NCI-H345 treated with DMSO at 0.1 percent for 48 hours (cell line): ENCODE results near the gene TRMT10C.
"Not testable (repeated sequence)": the region's sequence is repeated elsewhere in the genome, so short reads cannot be mapped to it uniquely, and the experiment has no call there.

Experiments used
- DNase-seq: peaks from one replicate; lab custom pipeline; 2025; ENCODE audit not compliant: unreplicated experiment; lab: John Stamatoyannopoulos, UW

Gene TRMT10C

DNA sequence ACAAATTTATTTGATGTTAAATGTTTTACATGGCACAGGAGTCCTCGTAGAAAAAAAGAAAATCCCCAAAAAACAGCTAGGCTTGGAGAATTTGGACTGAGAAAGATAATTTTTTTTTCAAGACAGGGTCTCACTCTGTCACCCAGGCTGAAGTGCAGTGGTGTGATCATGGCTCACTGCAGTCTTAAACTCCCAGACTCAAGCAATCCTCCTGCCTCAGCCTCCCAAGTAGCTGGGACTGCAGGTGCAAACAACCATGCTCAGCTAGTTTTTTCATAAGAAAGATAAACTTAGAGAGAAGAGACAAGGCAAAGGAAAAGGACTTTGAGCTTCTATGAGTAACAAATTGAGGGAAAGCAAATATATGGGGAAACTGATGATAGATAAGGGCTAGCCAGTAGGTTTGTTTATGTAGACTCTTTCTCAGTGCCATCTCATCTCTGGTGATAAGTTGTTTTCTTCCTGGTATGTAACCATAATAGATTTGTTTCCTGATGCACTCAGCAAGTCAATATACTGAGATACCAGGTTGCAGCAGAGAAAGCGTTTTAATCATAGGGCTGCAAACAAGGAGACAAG is 13.1 kb upstream of the TRMT10C start:
- no peak for DNase-seq

DNA sequence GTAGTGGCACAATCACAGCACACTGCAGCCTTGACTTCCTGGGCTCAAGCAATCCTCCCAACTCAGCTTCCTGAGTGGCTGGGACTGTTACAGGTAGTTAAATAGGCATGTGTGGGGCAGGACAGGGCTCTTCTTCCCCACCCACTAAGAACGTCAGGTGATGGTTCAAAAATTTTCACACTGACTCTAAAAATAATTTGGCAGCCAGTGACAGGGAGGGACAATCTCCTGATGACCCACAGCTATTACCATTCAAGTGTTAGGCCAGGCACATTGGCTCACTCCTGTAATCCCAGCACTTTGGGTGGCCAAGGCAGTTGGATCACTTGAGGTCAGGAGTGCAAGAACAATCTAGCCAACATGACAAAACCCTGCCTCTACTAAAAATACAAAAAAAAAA is 12.2 kb upstream of the TRMT10C start:
- DNase-seq: no peak

DNA sequence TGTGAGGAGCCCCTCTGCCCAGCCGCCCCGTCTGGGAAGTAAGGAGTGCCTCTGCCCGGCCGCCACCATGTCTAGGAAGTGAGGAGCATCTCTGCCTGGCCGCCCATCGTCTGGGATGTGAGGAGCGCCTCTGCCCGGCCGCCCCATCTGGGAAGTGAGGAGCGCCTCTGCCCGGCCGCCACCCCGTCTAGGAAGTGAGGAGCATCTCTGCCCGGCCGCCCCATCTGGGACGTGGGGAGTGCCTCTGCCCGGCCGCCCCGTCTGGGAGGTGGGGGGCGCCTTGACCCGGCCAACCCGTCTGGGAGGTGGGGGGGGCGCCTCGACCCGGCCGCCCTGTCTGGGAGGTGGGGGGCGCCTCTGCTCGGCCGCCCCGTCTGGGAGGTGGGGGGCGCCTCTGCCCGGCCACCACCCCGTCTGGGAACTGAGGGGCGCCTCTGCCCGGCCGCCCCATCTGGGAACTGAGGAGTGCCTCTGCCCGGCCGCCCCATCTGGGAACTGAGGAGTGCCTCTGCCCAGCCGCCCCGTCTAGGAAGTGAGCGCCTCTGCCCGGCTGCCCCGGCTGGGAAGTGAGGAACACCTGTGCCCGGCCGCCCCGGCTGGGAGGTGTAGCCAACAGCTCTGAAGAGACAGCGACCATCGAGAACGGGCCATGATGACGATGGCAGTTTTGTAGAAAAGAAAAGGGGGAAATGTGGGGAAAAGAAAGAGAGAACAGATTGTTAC is 10.1 kb upstream of the TRMT10C start:
- not testable (repeated sequence) for DNase-seq

DNA sequence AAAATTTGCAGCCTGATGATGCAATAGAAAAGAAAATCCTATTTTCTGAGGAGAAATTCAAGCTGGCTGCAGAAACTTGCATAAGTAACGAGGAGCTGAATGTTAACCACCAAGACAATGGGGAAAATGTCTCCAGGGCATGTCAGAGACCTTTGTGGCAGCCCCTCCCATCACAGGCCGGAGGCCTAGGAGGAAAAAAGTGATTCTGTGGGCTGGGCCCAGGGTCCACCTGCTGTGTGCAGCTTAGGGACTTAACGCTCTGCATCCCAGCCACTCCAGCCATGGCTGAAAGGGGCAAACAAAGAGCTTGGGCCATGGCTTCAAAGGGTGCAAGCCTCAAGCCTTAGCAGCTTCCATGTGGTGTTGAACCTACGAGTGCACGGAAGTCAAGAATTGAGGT is 8.3 kb upstream of the TRMT10C start:
- DNase-seq: not testable (repeated sequence)

DNA sequence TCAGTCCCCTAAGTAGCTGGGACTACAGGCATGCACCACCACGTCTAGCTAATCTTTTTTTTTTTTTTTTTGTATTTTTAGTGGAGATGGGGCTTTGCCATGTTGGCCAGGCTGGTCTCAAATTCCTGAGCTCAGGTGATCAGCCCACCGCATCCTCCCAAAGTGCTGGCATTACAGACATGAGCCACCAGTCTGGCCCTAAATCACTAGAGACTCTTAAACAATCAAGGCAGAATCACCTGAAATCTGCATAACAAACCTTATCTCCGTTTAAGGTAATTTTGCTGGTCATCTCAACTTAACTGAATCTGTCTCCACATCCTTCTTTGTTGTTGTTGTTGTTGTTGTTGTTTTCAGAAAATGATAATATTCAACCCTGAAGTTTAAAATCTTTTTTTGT is 5.6 kb upstream of the TRMT10C start:
- no peak for DNase-seq

DNA sequence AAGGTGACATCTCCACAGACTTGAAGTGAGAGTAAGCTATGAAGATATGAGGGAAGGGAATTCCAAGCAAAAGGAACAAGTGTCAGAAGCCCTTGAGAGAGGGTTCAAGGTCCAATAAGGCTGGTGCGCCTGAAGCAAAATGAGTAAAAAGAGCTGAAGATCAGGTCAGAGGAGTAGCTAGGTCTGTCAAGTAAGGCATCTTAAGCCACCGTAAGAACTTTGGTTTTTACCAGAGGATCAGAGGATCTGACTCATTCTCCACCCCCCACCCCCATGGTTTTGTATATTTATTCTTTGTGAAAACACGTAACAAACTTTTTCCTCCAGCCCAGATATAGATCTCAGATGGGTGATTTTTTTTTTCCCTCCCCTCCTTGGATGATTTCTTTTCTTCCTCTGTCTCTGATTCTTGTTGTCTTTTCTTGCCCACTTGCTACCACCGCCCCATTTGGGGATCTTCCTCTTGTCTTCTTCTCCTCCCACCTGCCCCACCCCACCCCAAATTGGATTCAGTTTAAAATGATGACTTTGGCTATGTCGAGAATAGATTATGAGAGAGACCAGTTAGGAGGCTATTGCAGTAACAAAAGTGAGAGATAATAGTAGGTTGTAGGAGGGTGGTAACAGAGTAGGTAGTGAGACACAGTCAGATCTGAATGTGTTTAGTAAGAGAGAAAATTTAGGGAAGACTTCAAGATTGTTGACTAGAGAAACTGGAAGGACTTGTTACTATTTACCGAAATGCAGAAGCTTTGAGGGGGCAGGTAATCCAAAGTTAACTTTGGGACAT is 6.1 kb downstream of the TRMT10C start:
- DNase-seq: no peak

DNA sequence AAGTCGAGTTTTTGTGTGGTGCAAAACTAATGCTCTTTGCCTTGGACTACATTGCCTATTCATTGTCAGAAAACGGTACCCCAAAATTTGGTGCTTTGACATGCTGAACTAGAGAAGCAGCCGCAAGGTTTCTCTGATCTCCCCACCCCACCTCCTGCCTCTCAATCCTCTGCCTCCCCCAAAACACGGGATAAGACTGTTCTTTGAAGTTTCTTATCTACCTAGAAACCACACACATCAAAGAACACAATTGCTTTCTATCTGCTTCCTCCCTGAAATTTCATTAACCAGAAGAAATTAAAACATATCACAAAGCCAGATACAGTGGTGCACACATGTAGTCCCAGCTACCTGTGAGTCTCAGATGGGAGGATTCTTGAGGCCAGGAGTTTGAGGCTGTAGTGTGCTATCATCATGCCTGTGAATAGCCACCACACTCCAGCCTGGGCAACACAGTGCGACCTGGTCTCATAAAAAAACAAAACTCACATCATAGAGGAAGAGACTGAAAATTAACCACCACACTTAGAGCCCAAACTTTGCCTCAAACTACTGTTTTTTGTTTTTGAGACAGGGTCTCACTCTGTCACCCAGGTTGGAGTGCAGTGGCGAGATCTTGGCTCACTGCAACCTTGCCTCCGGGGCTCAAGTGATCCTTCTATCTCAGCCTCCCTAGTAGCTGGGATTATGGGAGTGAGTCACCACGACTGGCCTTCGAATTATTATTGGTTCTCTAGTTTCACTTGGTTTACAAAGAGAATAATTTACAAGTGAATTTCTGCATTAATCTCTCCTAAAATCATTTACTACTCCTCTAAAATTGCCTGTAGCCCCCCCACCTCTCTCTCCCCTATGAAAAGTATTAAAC is 9.6 kb downstream of the TRMT10C start:
- DNase-seq: no peak

DNA sequence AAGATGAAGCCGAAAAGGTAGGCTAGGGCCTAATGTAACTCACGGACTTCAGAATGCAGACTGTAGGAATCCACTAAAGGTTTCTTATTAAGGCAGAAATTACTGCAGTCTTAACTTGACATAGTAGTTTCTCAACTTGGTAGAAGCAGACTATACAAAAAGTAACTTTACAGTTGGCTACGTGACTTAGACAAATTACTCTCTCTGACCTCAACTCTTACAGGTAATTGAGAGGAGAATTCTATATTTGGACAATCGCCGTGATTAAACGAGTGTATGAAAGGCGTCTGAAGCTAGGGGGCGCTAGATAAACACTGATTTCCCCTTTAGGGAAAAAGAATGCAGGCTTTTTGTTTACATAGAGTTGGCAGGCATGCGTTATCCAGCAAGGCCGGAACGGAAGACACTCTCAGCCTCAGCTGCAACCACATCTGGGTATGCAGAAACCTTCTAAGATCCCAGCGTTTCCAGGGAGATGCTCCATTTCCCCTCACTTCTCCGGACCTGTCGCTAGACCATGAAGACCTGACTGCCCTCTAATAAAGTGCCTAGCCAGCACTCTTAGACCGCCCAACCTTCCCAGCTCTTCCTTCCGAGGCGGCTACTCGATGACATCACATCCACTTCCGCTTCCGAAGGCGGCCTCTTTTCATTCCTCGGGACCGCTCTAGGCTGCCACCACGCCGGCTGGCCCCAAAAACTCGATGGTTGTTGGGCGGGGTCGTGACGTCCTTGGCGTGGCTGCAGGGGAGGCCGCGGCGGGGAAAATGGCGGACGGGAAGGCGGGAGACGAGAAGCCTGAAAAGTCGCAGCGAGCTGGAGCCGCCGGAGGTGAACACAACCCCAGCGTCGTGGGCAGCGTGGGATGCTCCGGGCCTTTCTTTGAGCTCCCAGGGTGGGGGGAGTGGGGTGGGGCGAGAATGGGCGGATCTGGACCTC is 12.1 kb downstream of the TRMT10C start, which contains the start of gene PCNP:
PCNP (plus strand) TSS at position 732 of the 939 bp plus-strand sequence; CDS start at position 768, 36 bp downstream.
- peak; percentile 88 for DNase-seq

DNA sequence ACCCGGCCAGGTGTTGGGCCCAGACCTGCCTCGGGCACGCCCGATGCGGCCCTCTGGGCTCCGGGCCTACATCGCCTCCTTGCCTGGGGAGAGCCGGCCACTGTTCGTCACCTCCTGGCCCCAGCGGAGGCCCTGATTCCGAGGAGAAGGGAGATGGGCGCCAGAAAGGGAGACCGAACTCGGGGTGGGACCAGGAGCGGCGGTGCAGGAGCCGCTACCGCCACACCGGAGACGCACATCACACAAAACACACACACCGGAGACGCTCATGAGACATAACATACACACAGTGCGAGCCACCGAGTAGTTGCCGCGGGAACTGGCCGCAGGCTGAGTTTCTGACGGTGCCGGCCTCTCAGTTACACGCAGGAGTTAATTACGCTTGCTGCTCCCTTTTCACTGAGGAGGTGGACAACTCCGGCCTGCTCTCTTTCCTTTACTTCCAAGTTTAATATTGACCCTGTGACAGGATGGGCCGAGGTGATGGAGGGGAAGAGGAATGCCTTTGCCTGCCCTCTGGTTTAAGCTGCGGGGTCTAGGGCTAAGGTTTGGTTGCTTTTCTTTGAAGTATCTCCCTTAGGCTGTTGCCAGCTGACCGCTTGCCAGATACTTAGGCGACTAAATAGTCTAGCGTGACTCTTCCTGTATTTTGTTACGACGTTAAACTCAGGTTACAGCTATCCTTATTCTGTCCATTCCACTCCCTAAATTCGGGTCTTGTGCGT is 12.9 kb downstream of the TRMT10C start:
- DNase-seq: peak; percentile 17

DNA sequence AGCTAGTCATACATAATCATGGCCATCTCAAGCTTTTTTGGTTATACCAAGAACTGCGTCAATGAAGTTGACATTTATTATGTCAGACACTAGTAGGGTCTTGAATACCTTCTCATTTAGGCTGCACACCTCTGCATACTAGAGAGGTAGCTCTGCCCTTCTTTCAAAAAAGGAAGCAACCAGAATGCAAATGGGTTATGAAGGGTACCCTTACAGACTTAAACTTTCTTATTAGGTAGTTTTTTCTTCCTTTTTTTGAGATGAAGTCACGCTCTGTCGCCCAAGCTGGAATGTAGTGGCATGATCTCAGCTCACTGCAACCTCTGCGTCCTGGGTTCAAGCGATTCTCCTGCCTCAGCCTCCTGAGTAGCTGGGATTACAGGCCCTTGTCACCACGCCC is 15.6 kb downstream of the TRMT10C start:
- no peak for DNase-seq

DNA sequence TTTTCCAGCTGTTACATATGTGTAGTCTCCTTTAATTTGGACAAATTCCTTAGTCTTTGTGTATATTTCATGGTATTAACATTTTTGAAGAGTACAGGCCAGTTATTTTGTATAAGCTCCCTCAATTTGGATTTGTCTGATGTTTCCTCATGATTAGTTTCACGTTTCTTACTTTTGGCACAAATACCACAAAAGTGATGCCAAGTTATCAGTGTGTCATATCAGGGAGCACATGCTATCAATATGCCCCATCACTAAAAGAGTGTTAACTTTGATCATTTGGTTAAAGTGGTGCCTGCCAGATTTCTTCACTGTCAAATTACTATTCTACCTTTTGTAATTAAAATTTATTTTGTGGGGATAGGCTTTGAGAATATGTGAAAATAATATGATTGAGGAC is 26.9 kb downstream of the TRMT10C start:
- DNase-seq: no peak

DNA sequence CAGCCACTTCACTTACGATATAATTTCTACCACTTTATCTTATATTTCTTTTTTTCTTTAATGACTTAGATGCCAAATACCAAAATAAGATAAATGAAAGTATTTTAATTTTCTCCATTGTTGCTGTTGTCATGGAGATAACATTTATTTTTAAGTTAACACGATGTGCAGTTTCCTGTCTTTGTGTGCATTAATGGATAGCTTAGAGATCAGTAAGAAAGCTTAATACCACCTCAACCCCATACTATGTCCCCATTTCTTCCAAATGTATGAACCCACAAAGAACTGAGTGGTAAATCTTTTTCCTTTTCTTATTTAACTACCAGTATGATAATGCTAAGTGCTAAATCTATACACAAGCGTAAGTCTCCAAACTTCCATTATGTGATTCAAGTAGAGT is 29.4 kb downstream of the TRMT10C start:
- no peak for DNase-seq

DNA sequence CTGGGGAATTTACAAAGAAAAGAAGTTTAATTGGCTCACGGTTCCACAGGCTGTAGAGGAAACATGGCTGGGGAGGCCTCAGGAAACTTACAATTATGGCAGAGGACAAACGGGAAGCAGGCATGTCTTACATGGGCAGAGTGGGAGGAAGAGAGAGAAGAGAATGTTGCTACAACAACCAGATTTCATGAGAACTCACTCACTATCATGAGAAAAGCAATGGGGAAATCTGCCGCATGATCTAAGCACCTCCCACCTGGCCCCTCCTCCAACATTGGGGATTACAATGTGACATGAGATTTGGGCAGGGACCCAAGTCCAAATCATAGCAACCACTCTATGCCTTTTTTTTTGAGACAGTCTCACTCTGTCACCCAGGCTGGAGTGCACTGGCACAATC is 41.1 kb downstream of the TRMT10C start:
- DNase-seq: no peak

DNA sequence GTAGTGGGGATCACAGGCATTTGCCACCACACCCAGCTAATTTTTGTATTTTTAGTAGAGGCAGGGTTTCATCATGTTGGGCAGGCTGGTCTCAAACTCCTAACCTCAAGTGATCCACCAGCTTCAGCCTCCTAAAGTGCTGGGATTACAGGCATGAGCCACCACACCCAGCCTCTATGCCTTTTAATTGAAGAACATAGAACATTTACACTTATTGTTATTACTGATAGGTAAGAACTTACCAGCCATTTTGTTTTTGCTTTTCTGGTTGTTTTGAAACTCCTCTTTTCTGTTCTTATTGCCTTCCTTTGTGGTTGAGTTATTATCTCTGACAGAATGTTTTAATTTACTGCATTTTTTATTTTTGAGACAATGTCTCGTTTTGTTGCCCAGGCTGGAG is 41.5 kb downstream of the TRMT10C start:
- DNase-seq: no peak

DNA sequence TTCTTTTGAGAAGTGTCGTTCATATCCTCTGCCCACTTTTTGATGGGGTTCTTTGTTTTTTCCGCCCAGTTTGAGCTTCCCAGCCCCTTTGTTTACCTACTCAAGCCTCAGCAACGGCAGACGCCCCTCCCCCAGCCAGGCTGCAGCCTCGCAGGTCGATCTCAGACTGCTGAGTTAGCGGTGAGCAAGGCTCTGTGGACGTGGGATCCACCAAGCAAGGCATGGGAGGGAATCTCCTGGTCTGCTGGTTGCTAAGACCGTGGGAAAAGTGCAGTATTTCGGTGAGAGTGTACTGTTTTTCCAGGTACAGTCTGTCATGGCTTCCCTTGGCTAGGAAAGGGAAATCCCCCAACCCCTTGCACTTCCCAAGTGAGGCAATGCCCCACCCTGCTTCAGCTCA is 43.7 kb downstream of the TRMT10C start:
- not testable (repeated sequence) for DNase-seq

DNA sequence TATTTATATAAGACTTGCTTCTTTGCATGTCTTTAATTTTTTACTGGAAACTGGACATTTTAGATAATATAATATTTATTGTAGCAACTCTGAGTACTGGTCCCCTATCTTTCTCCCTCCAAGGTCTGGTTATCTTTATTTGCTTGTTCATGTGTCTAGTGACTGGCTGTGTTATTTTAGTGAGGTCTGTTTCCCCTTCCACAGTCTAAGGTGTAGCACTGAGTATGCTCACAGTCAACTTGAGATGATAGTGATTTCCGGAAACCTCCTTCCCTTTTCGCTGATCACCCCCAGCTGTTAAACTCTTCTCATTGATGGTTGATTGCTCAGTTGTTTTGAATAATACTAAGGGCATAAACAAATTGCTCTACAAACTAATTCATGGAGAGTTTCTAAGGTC is 49.4 kb downstream of the TRMT10C start:
- no peak for DNase-seq

DNA sequence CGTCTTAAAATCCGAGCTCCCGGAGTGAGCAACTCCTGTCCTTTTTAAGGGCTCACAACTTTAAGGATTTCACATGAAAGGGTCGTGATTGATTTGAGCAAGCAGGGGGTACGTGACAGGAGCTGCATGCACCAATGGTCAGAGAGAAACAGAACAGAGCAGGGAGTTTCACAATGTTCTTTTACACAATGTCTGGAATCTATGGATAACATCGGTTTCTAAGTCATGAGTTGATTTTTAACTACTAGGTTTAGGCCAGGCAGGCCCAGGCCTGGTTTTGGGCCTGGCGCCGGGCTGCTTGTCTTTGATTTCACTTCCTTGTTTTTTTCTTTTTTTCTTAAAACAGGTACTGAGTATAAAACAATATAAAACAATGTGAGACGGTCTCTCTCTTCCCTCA is 51.3 kb downstream of the TRMT10C start:
- DNase-seq: not testable (repeated sequence)

DNA sequence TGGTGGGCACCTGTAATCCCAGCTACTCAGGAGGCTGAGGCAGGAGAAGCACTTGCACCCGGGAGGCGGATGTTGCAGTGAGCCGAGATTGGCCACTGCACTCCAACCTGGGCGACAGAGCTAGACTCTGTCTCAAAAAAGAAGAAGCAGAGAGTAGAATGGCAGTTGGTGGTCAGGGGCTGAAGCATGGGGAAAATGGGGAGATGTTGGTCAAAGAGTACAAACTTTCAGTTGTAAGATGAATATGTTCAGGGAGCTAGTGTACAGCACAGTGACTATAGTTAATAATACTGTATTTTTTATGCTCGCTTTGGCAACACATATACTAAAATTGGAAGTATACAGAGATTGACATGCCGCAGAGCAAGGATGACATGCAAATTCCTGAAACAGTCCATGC is 53.9 kb downstream of the TRMT10C start:
- DNase-seq: no peak
